HEK293 (cell line): Measurements from ENCODE around the gene OST4.

ENCODE experiments used
- CTCF ChIA-PET: fragments of 350-600 bp; formaldehyde crosslinking; extraction: SDS; loops from one replicate; lab custom pipeline; 2021; ENCODE audit warnings: antibody characterized with exemption; lab: Yijun Ruan, JAX
- POLR2A ChIA-PET: fragments of 300-600 bp; formaldehyde crosslinking; extraction: SDS; loops from one replicate; lab custom pipeline; 2020; ENCODE audit warnings: antibody characterized with exemption, inconsistent platforms; lab: Yijun Ruan, JAX
- H3K27ac ChIP-seq: fragments of 200-500 bp; sonication (Bioruptor generic); 2 replicates; pipeline ENCODE4 v1.5.1; 2014; ENCODE audit warnings: low read depth, low read length, control low read depth, inconsistent platforms; ENCODE audit errors: extremely low read depth
- H3K36me3 ChIP-seq, 2 experiments: fragments of 200-500 bp in 1 of 2; sonication (Bioruptor generic) in 1 of 2; 1 replicate in 1 of 2; 2 replicates in 1 of 2; pipeline ENCODE4 v1.5.1; 2014 to 2017; ENCODE audit warnings: inconsistent platforms in 2 of 2, low read length in 2 of 2; ENCODE audit not compliant: control insufficient read depth in 2 of 2, insufficient read depth in 1 of 2
- H3K4me1 ChIP-seq: fragments of 200-500 bp; sonication (Bioruptor generic); 2 replicates; pipeline ENCODE4 v1.5.1; 2014; ENCODE audit warnings: mild to moderate bottlenecking, low read length, inconsistent platforms; ENCODE audit not compliant: control insufficient read depth, insufficient read depth
- H3K4me3 ChIP-seq: 2 replicates; pipeline ENCODE4 v1.5.1; 2011; ENCODE audit warnings: low read depth, mild to moderate bottlenecking, control low read depth, low read length, moderate library complexity
- H3K9me3 ChIP-seq: fragments of 200-500 bp; sonication (Bioruptor generic); 2 replicates; pipeline ENCODE4 v1.5.1; 2014; ENCODE audit warnings: low read depth, low read length, inconsistent platforms; ENCODE audit not compliant: control insufficient read depth, insufficient read depth
- BCL11A ChIP-seq: fragments of 450-650 bp; formaldehyde crosslinking; IDR thresholded peaks from 2 replicates; pipeline ENCODE4 v1.5.1; 2016; ENCODE audit warnings: low read depth, missing biosample characterization, missing genetic modification characterization
- EGR2 ChIP-seq: fragments of 450-650 bp; formaldehyde crosslinking; IDR thresholded peaks from 2 replicates; pipeline ENCODE4 v1.5.1; 2016; ENCODE audit warnings: low read depth, missing biosample characterization, missing genetic modification characterization
- GLI2 ChIP-seq: fragments of 450-650 bp; formaldehyde crosslinking; IDR thresholded peaks from 2 replicates; pipeline ENCODE4; 2017; ENCODE audit warnings: missing biosample characterization, missing genetic modification characterization, low read depth, borderline replicate concordance
- KLF7 ChIP-seq: fragments of 450-650 bp; formaldehyde crosslinking; IDR thresholded peaks from 2 replicates; pipeline ENCODE4 v1.5.1; 2016; ENCODE audit warnings: missing biosample characterization, missing genetic modification characterization, borderline replicate concordance
- PRDM10 ChIP-seq: fragments of 450-650 bp; formaldehyde crosslinking; IDR thresholded peaks from 2 replicates; pipeline ENCODE4 v1.5.1; 2016; ENCODE audit warnings: missing biosample characterization, missing genetic modification characterization
- PRDM4 ChIP-seq: fragments of 450-650 bp; formaldehyde crosslinking; IDR thresholded peaks from 2 replicates; pipeline ENCODE4 v1.5.1; 2017; ENCODE audit warnings: missing biosample characterization, missing genetic modification characterization
- TRIM28 ChIP-seq: IDR thresholded peaks from 2 replicates; pipeline ENCODE4 v1.6.1; 2011; ENCODE audit warnings: low read length, control low read depth, borderline replicate concordance
- TSHZ1 ChIP-seq: fragments of 450-650 bp; formaldehyde crosslinking; IDR thresholded peaks from 2 replicates; pipeline ENCODE4 v1.5.1; 2016; ENCODE audit warnings: missing biosample characterization, missing genetic modification characterization, borderline replicate concordance
- ZNF223 ChIP-seq: fragments of 450-650 bp; formaldehyde crosslinking; IDR thresholded peaks from 2 replicates; pipeline ENCODE4 v1.5.1; 2016; ENCODE audit warnings: missing biosample characterization, missing genetic modification characterization
- ZNF23 ChIP-seq: fragments of 450-650 bp; formaldehyde crosslinking; IDR thresholded peaks from 2 replicates; pipeline ENCODE4 v1.5.1; 2016; ENCODE audit warnings: missing biosample characterization, missing genetic modification characterization, borderline replicate concordance
- ZNF239 ChIP-seq: fragments of 450-650 bp; formaldehyde crosslinking; IDR thresholded peaks from 2 replicates; pipeline ENCODE4 v1.5.1; 2016; ENCODE audit warnings: missing biosample characterization, missing genetic modification characterization
- ZNF488 ChIP-seq: fragments of 450-650 bp; formaldehyde crosslinking; IDR thresholded peaks from 2 replicates; pipeline ENCODE4 v1.5.1; 2016; ENCODE audit warnings: missing biosample characterization, missing genetic modification characterization
- ZNF549 ChIP-seq: fragments of 450-650 bp; IDR thresholded peaks from 2 replicates; pipeline ENCODE4 v1.5.1; 2018; ENCODE audit warnings: missing biosample characterization, missing genetic modification characterization, mild to moderate bottlenecking, inconsistent platforms, moderate library complexity
- ZNF629 ChIP-seq: fragments of 450-650 bp; formaldehyde crosslinking; IDR thresholded peaks from 2 replicates; pipeline ENCODE4 v1.5.1; 2017; ENCODE audit warnings: missing biosample characterization, missing genetic modification characterization
- ZNF658 ChIP-seq: fragments of 450-650 bp; formaldehyde crosslinking; IDR thresholded peaks from 2 replicates; pipeline ENCODE4; 2016; ENCODE audit warnings: missing biosample characterization, missing genetic modification characterization
- ZNF76 ChIP-seq: fragments of 450-650 bp; formaldehyde crosslinking; IDR thresholded peaks from 2 replicates; pipeline ENCODE4; 2016; ENCODE audit warnings: low read depth, missing biosample characterization, missing genetic modification characterization, borderline replicate concordance
- ZNF837 ChIP-seq: fragments of 450-650 bp; formaldehyde crosslinking; IDR thresholded peaks from 2 replicates; pipeline ENCODE4 v1.5.1; 2016; ENCODE audit warnings: missing biosample characterization, missing genetic modification characterization
- TF ChIP-seq, protein P1 (sequence below): fragments of 450-650 bp; formaldehyde crosslinking; IDR thresholded peaks from 2 replicates; pipeline ENCODE4 v1.5.1; 2017; ENCODE audit warnings: missing biosample characterization, missing genetic modification characterization

The OST4 gene

GRCh38 chr2:27053776-27054175, 17.7 kb downstream of the OST4 start:
- CTCF ChIA-PET = no interaction called here
- no peak for TF ChIP-seq ZNF223 (tag by site-specific recombination)
- TF ChIP-seq BCL11A = no peak
- no peak for TF ChIP-seq ZNF549 (tag by site-specific recombination)
- no peak for TF ChIP-seq ZNF629
- no peak for TF ChIP-seq ZNF239
- no peak for TF ChIP-seq ZNF488
- TF ChIP-seq KLF7 = no peak
- TF ChIP-seq ZNF658 (tag by site-specific recombination) = no peak
- no peak for TF ChIP-seq ZNF837 (tag by site-specific recombination)
- TF ChIP-seq ZNF23 = no peak
- no peak for TF ChIP-seq PRDM10
- no peak for TF ChIP-seq TRIM28
- no peak for TF ChIP-seq EGR2 (tag by site-specific recombination)
- Histone ChIP-seq H3K4me1 (peaks cover 4% of the 10 kb centered on the region), H3K36me3 (peaks cover 17 to 61% of the 10 kb centered on the region in 2 experiments), H3K9me3 (no peaks in the 10 kb centered on the region), H3K27ac (no peak overlapping the region), H3K4me3 (no peak overlapping the region)
- POLR2A ChIA-PET = no interaction called here

- POLR2A ChIA-PET = no interaction called here
- H3K36me3 ChIP-seq = peaks cover 17 to 56% of the 10 kb centered on the region in 2 experiments
Observed at GRCh38 chr2:27053321-27053720, 18.1 kb downstream of the OST4 start.

More at GRCh38 chr2:27053321-27053720, 18.1 kb downstream of the OST4 start:
- Histone ChIP-seq H3K4me1 (peaks cover 4% of the 10 kb centered on the region), H3K4me3 (no peak overlapping the region), H3K27ac (no peak overlapping the region), H3K9me3 (no peaks in the 10 kb centered on the region)
- TF ChIP-seq GLI2 (tag by site-specific recombination) (no peak), ZNF488 (no peak), TSHZ1 (tag by site-specific recombination) (no peak), PRDM4 (no peak), ZNF76 (tag by site-specific recombination) (no peak)
- TF ChIP-seq, protein P1, sequence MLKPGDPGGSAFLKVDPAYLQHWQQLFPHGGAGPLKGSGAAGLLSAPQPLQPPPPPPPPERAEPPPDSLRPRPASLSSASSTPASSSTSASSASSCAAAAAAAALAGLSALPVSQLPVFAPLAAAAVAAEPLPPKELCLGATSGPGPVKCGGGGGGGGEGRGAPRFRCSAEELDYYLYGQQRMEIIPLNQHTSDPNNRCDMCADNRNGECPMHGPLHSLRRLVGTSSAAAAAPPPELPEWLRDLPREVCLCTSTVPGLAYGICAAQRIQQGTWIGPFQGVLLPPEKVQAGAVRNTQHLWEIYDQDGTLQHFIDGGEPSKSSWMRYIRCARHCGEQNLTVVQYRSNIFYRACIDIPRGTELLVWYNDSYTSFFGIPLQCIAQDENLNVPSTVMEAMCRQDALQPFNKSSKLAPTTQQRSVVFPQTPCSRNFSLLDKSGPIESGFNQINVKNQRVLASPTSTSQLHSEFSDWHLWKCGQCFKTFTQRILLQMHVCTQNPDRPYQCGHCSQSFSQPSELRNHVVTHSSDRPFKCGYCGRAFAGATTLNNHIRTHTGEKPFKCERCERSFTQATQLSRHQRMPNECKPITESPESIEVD = no peak
- CTCF ChIA-PET = interaction anchor here (0.9 to 2.0 kb wide), 2 partner anchors 20 to 28 kb away, joined by 3 to 7 read pairs; no protein-coding TSS in a partner anchor
